Activated T-cell treated with anti-CD3 and anti-CD28 coated beads for 1 hour (primary cell): ENCODE results near the gene DENND5B.
"Not testable (repeated sequence)": the region's sequence is repeated elsewhere in the genome, so short reads cannot be mapped to it uniquely, and the experiment has no call there.

Experiments
- DNase-seq: peaks from one replicate; pipeline ENCODE4 v3.0.0-alpha.2; 2020; ENCODE audit warnings: low read depth

DENND5B gene

GRCh38 chr12:31591380-31591901 lies 505 bp upstream of the DENND5B start:
- DNase-seq: no peak

- no peak for DNase-seq
These were observed 863 bp downstream of the DENND5B start for GRCh38 chr12:31589904-31590641.

- DNase-seq: no peak
These were observed 1.4 kb downstream of the DENND5B start for GRCh38 chr12:31589598-31589903.

GRCh38 chr12:31588976-31589375 lies 2.0 kb downstream of the DENND5B start:
- DNase-seq: no peak

- DNase-seq: no peak
These were observed 4.2 kb downstream of the DENND5B start for GRCh38 chr12:31586728-31587127.

- DNase-seq: no peak
These were observed 5.0 kb downstream of the DENND5B start for GRCh38 chr12:31585895-31586294.

GRCh38 chr12:31585271-31585670 lies 5.7 kb downstream of the DENND5B start:
- DNase-seq: no peak

GRCh38 chr12:31584782-31585181 lies 6.2 kb downstream of the DENND5B start:
- DNase-seq: no peak

GRCh38 chr12:31583878-31584277 lies 7.1 kb downstream of the DENND5B start:
- DNase-seq: no peak

- no peak for DNase-seq
These were observed 8.8 kb downstream of the DENND5B start for GRCh38 chr12:31582155-31582554.

GRCh38 chr12:31578632-31579031 lies 12.3 kb downstream of the DENND5B start:
- DNase-seq: no peak

GRCh38 chr12:31574803-31575575 lies 15.9 kb downstream of the DENND5B start:
- no peak for DNase-seq

GRCh38 chr12:31574367-31574766 lies 16.6 kb downstream of the DENND5B start:
- not testable (repeated sequence) for DNase-seq

GRCh38 chr12:31572900-31573600 lies 17.9 kb downstream of the DENND5B start:
- no peak for DNase-seq

GRCh38 chr12:31570880-31571279 lies 20.1 kb downstream of the DENND5B start:
- no peak for DNase-seq

GRCh38 chr12:31569517-31569916 lies 21.4 kb downstream of the DENND5B start:
- DNase-seq: not testable (repeated sequence)

- DNase-seq: no peak
These were observed 22.4 kb downstream of the DENND5B start for GRCh38 chr12:31568498-31568897.

- DNase-seq: no peak
These were observed 23.9 kb downstream of the DENND5B start for GRCh38 chr12:31567029-31567428.

GRCh38 chr12:31566547-31566946 lies 24.4 kb downstream of the DENND5B start:
- DNase-seq: no peak

GRCh38 chr12:31562594-31563328 lies 28.2 kb downstream of the DENND5B start:
- DNase-seq: no peak

- no peak for DNase-seq
These were observed 30.4 kb downstream of the DENND5B start for GRCh38 chr12:31560516-31560915.

GRCh38 chr12:31558521-31558920 lies 32.4 kb downstream of the DENND5B start:
- DNase-seq: no peak
